GM19238 (cell line): ENCODE results near the gene SYMPK.

ENCODE experiments used
- DNase-seq: peaks from one replicate; pipeline ENCODE4 v3.0.0; 2011; ENCODE audit warnings: low spot score; ENCODE audit not compliant: insufficient read length

Gene SYMPK

DNA sequence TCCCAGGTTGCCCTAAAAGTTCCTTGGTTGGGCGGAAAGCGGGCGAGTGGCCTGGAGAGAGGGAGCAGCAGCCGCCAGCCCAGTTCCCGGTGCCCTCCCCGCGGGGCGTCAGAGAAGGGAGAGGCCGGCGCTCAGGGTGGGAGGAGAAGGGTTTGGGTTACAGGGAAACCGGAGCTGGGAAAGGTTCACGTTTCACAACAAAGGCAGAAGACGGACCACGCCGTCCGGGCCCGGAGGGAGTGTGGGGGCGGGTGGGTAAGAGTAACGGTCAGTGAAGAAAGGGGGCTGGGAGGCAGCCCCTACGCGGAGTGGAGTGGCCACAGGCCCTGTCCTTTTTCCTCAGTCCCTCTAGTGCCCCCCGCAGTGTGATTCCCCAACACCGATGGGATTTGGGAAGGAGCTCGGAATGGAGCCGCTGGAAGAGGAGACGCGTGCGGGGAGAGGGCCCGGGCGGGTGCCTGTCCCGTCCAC lies 95.5 kb downstream of the SYMPK start:
- DNase-seq, result no peak

DNA sequence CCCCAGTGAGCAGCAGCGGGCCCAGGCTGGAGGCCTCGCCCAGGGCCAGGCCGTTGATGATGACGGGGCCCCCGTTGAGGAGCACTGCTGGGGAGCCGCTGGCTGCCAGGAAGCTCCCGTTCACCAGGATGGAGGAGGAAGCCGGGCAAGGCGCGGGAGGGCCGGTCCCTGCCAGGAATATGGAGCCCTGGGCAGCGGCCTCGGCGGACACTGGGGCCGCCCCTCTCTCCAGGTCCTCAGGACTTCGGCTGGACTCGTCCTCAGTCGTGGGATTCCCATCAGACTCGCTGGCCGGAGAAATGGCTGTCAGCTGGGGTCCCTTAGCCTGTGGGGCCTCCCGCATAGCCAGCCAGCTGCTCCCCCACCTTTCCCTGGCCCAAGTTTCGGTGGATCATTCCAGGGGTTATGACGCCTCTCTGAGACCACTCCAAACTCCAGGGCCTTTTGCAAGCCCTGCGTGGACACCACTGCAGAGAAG lies 96.0 kb downstream of the SYMPK start:
- DNase-seq, result no peak

- DNase-seq, result no peak
Measured at GRCh38 chr19:45766296-45766868, 96.6 kb downstream of the SYMPK start.

DNA sequence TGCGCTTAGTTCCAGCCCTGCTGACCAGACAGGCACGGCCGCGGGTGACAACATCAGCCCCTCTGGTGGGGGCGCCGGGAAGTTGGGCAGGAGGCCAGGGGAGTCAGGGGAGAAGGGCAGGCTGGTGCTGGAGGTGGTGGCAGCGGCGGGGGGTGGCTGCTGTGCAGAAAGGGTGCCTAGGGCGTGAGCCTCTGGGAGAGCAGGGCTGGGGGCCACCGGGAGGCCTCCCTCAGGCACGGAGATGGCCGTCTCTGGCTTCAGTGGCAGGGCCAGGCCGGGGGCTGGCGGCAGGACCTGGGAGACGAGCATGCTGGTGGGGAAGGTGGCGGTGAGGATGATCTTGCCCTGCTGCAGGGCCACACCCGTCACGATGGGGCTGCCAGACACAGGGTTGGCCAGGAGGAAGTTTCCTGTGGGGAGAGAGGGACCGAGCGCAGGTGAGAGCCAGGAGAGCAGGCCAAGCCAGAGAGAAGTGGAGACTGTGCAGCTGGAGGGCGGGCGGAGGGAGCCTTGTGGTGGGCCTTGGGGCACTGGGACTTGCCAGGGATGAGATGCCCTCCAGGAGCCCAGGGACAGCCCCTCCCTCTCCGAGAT lies 97.1 kb downstream of the SYMPK start:
- no peak for DNase-seq
